HG03521 (cell line): Measurements from ENCODE around the gene DUSP12.

Source experiments
- ATAC-seq: cut with Tn5 transposase; IDR thresholded peaks from one replicate; pipeline ENCODE4 v1.9.1; 2021; ENCODE audit warnings: mild to moderate bottlenecking, moderate library complexity; ENCODE audit not compliant: unreplicated experiment

Gene DUSP12

GRCh38 chr1:161726473-161727255, 22.9 kb upstream of the DUSP12 start:
- ATAC-seq = peak; percentile 63

GRCh38 chr1:161727256-161727924, 22.2 kb upstream of the DUSP12 start:
- peak; percentile 7 for ATAC-seq

- no peak for ATAC-seq
Observed at GRCh38 chr1:161728376-161729226, 21.0 kb upstream of the DUSP12 start.

- no peak for ATAC-seq
Observed at GRCh38 chr1:161730050-161730564, 19.5 kb upstream of the DUSP12 start.

- no peak for ATAC-seq
Observed at GRCh38 chr1:161731241-161731640, 18.3 kb upstream of the DUSP12 start.

GRCh38 chr1:161731981-161732718, 17.4 kb upstream of the DUSP12 start:
- no peak for ATAC-seq

- no peak for ATAC-seq
Observed at GRCh38 chr1:161733526-161733925, 16.1 kb upstream of the DUSP12 start.

GRCh38 chr1:161735837-161736236, 13.7 kb upstream of the DUSP12 start:
- no peak for ATAC-seq

- no peak for ATAC-seq
Observed at GRCh38 chr1:161736335-161736969, 13.1 kb upstream of the DUSP12 start.

- no peak for ATAC-seq
Observed at GRCh38 chr1:161737625-161738024, 12.0 kb upstream of the DUSP12 start.

GRCh38 chr1:161738627-161739287, 10.8 kb upstream of the DUSP12 start:
- peak; percentile 49 for ATAC-seq

- peak; percentile 34 for ATAC-seq
Observed at GRCh38 chr1:161739865-161740566, 9.6 kb upstream of the DUSP12 start.

GRCh38 chr1:161740921-161741320, 8.7 kb upstream of the DUSP12 start:
- ATAC-seq = no peak

GRCh38 chr1:161743231-161743630, 6.4 kb upstream of the DUSP12 start:
- no peak for ATAC-seq

- ATAC-seq = no peak
Observed at GRCh38 chr1:161747801-161748200, 1.8 kb upstream of the DUSP12 start.

GRCh38 chr1:161763522-161764098, 14.0 kb downstream of the DUSP12 start:
- no peak for ATAC-seq

GRCh38 chr1:161766102-161766981, 16.8 kb downstream of the DUSP12 start, which contains the start of gene ATF6:
Gene ATF6, plus strand, starts transcription at chr1:161766320. Its CDS starts 41 bp downstream, at chr1:161766361.
- ATAC-seq = peak; percentile 53
